ENCODE measurements around the gene ZNF366. TPM values are rescaled to one million over a fixed set of nuclear protein-coding genes. Genes with fewer than 3 reads are reported as not detected.

ZNF366 gene
- polyA plus RNA-seq, 3 donors: 0.05 to 1.2 (median 0.76) TPM

DNA sequence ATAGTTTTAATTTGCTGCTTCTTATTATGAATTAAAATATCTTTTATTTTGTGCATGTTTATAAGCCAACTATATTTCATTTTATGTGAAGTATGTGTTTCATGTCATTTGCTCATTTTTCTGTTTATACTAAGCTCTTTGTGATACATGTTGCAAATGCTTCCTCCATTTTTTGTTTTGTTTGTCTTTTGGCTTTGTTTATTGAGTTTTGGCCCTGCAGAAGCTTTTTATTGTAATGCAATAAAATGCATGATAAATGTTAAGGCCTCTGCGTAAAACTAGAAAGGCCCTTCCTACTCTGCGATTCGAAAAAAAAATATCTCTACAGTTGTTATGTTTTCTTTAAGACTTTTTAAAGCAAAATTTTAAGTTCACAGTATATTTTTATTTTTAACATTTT is 9.4 kb downstream of the ZNF366 start:
- Mint-ChIP-seq H3K36me3 (peaks cover 0 to 8% of the 10 kb centered on the region in 2 donors), H3K27ac (no peak overlapping the region), H3K27me3 (ENCODE audit: low read depth in 3 of 3) (peaks cover 0 to 3% (median 0%) of the 10 kb centered on the region in 3 donors), H3K9me3 (no peaks in the 10 kb centered on the region), H3K4me1 (no peaks in the 10 kb centered on the region), H3K4me3 (no peak overlapping the region)
- Histone ChIP-seq H4K20me1 (ENCODE audit: insufficient read depth, low read length) (no peaks in the 10 kb centered on the region), H3K9ac (ENCODE audit: insufficient read depth, low read length, poor library complexity, severe bottlenecking) (no peak overlapping the region), H3K27ac (ENCODE audit: low read depth in 1 of 2, low read length in 2 of 2) (no peak overlapping the region), H3K36me3 (replicated peaks in 1 of 2; ENCODE audit: control insufficient read depth in 1 of 2, insufficient read depth in 2 of 2, low read length in 2 of 2) (no peaks in the 10 kb centered on the region), H3K79me2 (ENCODE audit: insufficient read depth, low read length) (no peaks in the 10 kb centered on the region), H3K4me2 (replicated peaks; ENCODE audit: extremely low read depth, low read length, poor library complexity, severe bottlenecking) (no peak overlapping the region), H3K4me3 (replicated peaks in 1 of 3; ENCODE audit: low read depth in 2 of 3, low read length in 3 of 3) (no peak overlapping the region), H2AFZ (ENCODE audit: insufficient read depth, low read depth, low read length, poor library complexity, severe bottlenecking) (no peak overlapping the region), H3K27me3 (ENCODE audit: control insufficient read depth in 2 of 2, insufficient read depth in 2 of 2, low read length in 2 of 2) (no peaks in the 10 kb centered on the region), H3K9me3 (replicated peaks in 1 of 2; ENCODE audit: control insufficient read depth in 1 of 2, insufficient read depth in 1 of 2, low read length in 2 of 2) (no peaks in the 10 kb centered on the region), H3K4me1 (ENCODE audit: control insufficient read depth in 1 of 2, insufficient read depth in 2 of 2, low read length in 2 of 2) (no peaks in the 10 kb centered on the region)
- WGBS (ENCODE audit: insufficient coverage): no CpG with 5 or more reads among the region's 3 CpGs
- TF ChIP-seq CTCF (IDR thresholded peaks at IDR 0.05): no peak
- intact Hi-C loops (cut with micrococcal nuclease): no loop called here
- no peak for DNase-seq

GRCh38 chr5:72495410-72495809 is 11.8 kb downstream of the ZNF366 start:
- no peak for DNase-seq
- Histone ChIP-seq H4K20me1 (ENCODE audit: insufficient read depth, low read length) (no peaks in the 10 kb centered on the region), H3K36me3 (replicated peaks in 1 of 2; ENCODE audit: control insufficient read depth in 1 of 2, insufficient read depth in 2 of 2, low read length in 2 of 2) (no peaks in the 10 kb centered on the region), H3K27me3 (ENCODE audit: control insufficient read depth in 2 of 2, insufficient read depth in 2 of 2, low read length in 2 of 2) (no peaks in the 10 kb centered on the region), H3K27ac (ENCODE audit: low read depth in 1 of 2, low read length in 2 of 2) (no peak overlapping the region), H2AFZ (ENCODE audit: insufficient read depth, low read depth, low read length, poor library complexity, severe bottlenecking) (no peak overlapping the region), H3K79me2 (ENCODE audit: insufficient read depth, low read length) (no peaks in the 10 kb centered on the region), H3K9me3 (replicated peaks in 1 of 2; ENCODE audit: control insufficient read depth in 1 of 2, insufficient read depth in 1 of 2, low read length in 2 of 2) (no peaks in the 10 kb centered on the region), H3K4me1 (ENCODE audit: control insufficient read depth in 1 of 2, insufficient read depth in 2 of 2, low read length in 2 of 2) (peaks cover 4 to 9% of the 10 kb centered on the region in 2 donors), H3K4me2 (replicated peaks; ENCODE audit: extremely low read depth, low read length, poor library complexity, severe bottlenecking) (no peak overlapping the region), H3K9ac (ENCODE audit: insufficient read depth, low read length, poor library complexity, severe bottlenecking) (no peak overlapping the region), H3K4me3 (replicated peaks in 1 of 3; ENCODE audit: low read depth in 2 of 3, low read length in 3 of 3) (no peak overlapping the region)
- Mint-ChIP-seq H3K4me1 (peaks cover 9% of the 10 kb centered on the region), H3K36me3 (peaks cover 0 to 18% of the 10 kb centered on the region in 2 donors), H3K4me3 (no peak overlapping the region), H3K27ac (no peak overlapping the region), H3K9me3 (no peaks in the 10 kb centered on the region), H3K27me3 (ENCODE audit: low read depth in 3 of 3) (peaks cover 0 to 3% (median 0%) of the 10 kb centered on the region in 3 donors)
- intact Hi-C loops (cut with micrococcal nuclease): no loop called here
- WGBS (ENCODE audit: insufficient coverage): 91% methylated on average over 3 of the region's 6 CpGs
- no peak for TF ChIP-seq CTCF (IDR thresholded peaks at IDR 0.05)

All from CD14-positive monocyte (primary cell).